ENCODE measurements around the gene SORCS3.

Gene SORCS3

DNA sequence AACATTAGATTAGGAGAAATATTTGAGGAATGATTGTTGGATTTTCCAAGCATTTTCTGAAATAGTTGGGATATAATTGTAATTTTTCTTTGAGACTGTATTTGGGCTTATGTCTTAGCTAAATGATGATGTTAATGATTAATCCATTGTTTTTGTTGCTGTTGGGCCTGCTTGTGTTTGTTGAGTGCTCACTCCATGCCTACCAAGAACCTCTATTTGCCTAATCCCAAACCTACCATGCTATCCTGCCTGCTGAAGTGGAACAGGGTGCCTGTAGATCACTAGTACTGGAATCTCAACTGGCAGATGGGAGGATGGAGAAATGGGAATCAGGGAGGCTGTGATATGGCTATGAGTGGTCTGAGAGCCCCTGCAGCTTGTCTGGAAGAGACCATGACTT lies 565.5 kb downstream of the SORCS3 start:
- DNase-seq (no peak), ATAC-seq (ENCODE audit: insufficient read depth, low read depth) (no peak)
- H4K20me1 ChIP-seq (ENCODE audit: insufficient read depth, low read length): no peaks in the 10 kb centered on the region
- no peak overlapping the region for H3K4me2 ChIP-seq (ENCODE audit: insufficient read depth, low read length)
- no peak overlapping the region for H3K4me3 ChIP-seq (ENCODE audit: low read depth in 1 of 2, low read length in 2 of 2)
- no peaks in the 10 kb centered on the region for H3K36me3 ChIP-seq (ENCODE audit: insufficient read depth, low read length)
- TF ChIP-seq, protein P1, sequence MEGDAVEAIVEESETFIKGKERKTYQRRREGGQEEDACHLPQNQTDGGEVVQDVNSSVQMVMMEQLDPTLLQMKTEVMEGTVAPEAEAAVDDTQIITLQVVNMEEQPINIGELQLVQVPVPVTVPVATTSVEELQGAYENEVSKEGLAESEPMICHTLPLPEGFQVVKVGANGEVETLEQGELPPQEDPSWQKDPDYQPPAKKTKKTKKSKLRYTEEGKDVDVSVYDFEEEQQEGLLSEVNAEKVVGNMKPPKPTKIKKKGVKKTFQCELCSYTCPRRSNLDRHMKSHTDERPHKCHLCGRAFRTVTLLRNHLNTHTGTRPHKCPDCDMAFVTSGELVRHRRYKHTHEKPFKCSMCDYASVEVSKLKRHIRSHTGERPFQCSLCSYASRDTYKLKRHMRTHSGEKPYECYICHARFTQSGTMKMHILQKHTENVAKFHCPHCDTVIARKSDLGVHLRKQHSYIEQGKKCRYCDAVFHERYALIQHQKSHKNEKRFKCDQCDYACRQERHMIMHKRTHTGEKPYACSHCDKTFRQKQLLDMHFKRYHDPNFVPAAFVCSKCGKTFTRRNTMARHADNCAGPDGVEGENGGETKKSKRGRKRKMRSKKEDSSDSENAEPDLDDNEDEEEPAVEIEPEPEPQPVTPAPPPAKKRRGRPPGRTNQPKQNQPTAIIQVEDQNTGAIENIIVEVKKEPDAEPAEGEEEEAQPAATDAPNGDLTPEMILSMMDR (IDR thresholded peaks at IDR 0.05; ENCODE audit: borderline replicate concordance, extremely low read depth, low read length, poor library complexity, severe bottlenecking): no peak
- TF ChIP-seq EZH2 (IDR thresholded peaks at IDR 0.05; ENCODE audit: borderline replicate concordance, low read depth, low read length, severe bottlenecking): no peak
- H3K27ac ChIP-seq (ENCODE audit: low read length): no peak overlapping the region
- no peaks in the 10 kb centered on the region for H3K9me3 ChIP-seq (ENCODE audit: insufficient read depth, low read length, severe bottlenecking)
- no peak overlapping the region for H2AFZ ChIP-seq (ENCODE audit: low read depth, low read length)
- no peaks in the 10 kb centered on the region for H3K27me3 ChIP-seq (ENCODE audit: insufficient read depth, low read length, poor library complexity)
- no peaks in the 10 kb centered on the region for H3K79me2 ChIP-seq (ENCODE audit: insufficient read depth, low read length)
- H3K9ac ChIP-seq (ENCODE audit: low read depth, low read length): no peak overlapping the region
- no peaks in the 10 kb centered on the region for H3K4me1 ChIP-seq (ENCODE audit: insufficient read depth, low read length)

DNA sequence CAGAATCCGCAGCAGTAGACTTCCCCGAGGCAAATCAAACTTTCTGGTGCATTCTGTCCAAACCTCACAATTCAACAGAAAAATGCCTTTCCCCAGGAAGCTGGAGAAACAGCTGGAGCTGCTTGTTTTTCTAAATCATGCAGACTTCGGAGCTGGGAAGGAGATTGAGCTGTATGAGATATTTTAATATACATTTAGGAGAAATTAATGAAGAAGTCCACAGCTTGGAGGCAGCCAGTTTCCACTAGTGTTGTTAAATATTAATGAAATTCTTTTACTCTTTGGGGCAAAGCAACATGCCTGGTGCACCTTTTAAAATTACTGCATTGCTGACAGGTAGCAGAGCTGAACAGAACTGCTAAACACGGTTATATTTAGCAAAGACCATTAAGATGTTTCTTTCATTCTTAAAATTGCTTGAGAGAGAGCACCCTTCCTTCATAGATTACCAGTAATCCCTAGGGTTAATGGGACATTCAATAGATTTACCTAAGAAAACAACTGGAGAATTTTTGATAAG lies 566.4 kb downstream of the SORCS3 start:
- Histone ChIP-seq H3K27me3 (ENCODE audit: insufficient read depth, low read length, poor library complexity) (no peaks in the 10 kb centered on the region), H3K4me1 (ENCODE audit: insufficient read depth, low read length) (no peaks in the 10 kb centered on the region), H3K79me2 (ENCODE audit: insufficient read depth, low read length) (no peaks in the 10 kb centered on the region), H3K4me3 (ENCODE audit: low read depth in 1 of 2, low read length in 2 of 2) (no peak overlapping the region), H3K4me2 (ENCODE audit: insufficient read depth, low read length) (no peak overlapping the region), H4K20me1 (ENCODE audit: insufficient read depth, low read length) (no peaks in the 10 kb centered on the region), H2AFZ (ENCODE audit: low read depth, low read length) (no peak overlapping the region), H3K9me3 (ENCODE audit: insufficient read depth, low read length, severe bottlenecking) (no peaks in the 10 kb centered on the region), H3K9ac (ENCODE audit: low read depth, low read length) (no peak overlapping the region), H3K36me3 (ENCODE audit: insufficient read depth, low read length) (no peaks in the 10 kb centered on the region), H3K27ac (ENCODE audit: low read length) (no peak overlapping the region)
- DNase-seq: no peak
- TF ChIP-seq, protein P1 (IDR thresholded peaks at IDR 0.05; ENCODE audit: borderline replicate concordance, extremely low read depth, low read length, poor library complexity, severe bottlenecking): no peak
- no peak for TF ChIP-seq EZH2 (IDR thresholded peaks at IDR 0.05; ENCODE audit: borderline replicate concordance, low read depth, low read length, severe bottlenecking)
- no peak for ATAC-seq (ENCODE audit: insufficient read depth, low read depth)

DNA sequence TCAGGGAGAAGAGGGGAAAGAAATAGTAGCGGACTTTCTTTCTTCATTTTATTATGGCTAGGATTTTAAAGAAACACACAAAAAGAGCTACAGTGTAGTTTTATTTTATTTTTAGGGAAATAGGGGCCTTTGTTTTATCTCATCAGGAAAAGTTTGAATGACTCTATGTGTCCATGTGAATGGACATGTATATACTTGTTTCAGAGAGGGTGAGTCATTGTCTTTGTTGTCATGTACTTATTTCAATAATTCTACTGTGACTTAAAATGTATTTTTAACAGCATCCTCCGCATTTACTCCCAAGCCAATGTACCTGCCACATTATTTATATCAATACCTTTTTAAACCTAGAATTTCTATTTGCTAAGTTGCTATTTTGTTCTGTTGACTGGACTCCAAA lies 569.5 kb downstream of the SORCS3 start:
- H3K4me3 ChIP-seq (ENCODE audit: low read depth in 1 of 2, low read length in 2 of 2): no peak overlapping the region
- no peak for TF ChIP-seq EZH2 (IDR thresholded peaks at IDR 0.05; ENCODE audit: borderline replicate concordance, low read depth, low read length, severe bottlenecking)
- TF ChIP-seq, protein P1 (IDR thresholded peaks at IDR 0.05; ENCODE audit: borderline replicate concordance, extremely low read depth, low read length, poor library complexity, severe bottlenecking): no peak
- no peaks in the 10 kb centered on the region for H3K9me3 ChIP-seq (ENCODE audit: insufficient read depth, low read length, severe bottlenecking)
- H3K36me3 ChIP-seq (ENCODE audit: insufficient read depth, low read length): no peaks in the 10 kb centered on the region
- ATAC-seq (ENCODE audit: insufficient read depth, low read depth) (no peak), DNase-seq (no peak)
- no peak overlapping the region for H2AFZ ChIP-seq (ENCODE audit: low read depth, low read length)
- H3K9ac ChIP-seq (ENCODE audit: low read depth, low read length): no peak overlapping the region
- H4K20me1 ChIP-seq (ENCODE audit: insufficient read depth, low read length): no peaks in the 10 kb centered on the region
- H3K4me1 ChIP-seq (ENCODE audit: insufficient read depth, low read length): no peaks in the 10 kb centered on the region
- H3K79me2 ChIP-seq (ENCODE audit: insufficient read depth, low read length): no peaks in the 10 kb centered on the region
- H3K4me2 ChIP-seq (ENCODE audit: insufficient read depth, low read length): no peak overlapping the region
- no peak overlapping the region for H3K27ac ChIP-seq (ENCODE audit: low read length)
- H3K27me3 ChIP-seq (ENCODE audit: insufficient read depth, low read length, poor library complexity): no peaks in the 10 kb centered on the region

DNA sequence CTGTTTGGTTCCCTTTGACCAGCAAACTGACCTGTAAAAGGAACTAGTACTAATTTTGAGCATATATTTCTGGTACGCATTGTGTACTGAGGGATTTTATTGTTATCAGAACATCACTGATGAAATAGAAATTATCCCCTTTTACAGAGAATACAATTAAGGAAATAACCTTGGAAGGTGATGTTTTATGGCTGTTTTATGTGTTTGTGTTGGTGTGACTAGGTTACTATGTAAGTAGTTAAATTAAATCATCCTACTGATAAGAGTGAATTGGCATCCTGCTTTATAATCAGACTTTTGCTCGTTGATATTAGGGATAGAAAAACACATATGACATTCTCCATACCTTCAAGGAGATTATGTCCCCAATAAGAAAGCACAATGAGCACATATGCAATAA lies 596.6 kb downstream of the SORCS3 start:
- ATAC-seq (ENCODE audit: insufficient read depth, low read depth) (no peak), DNase-seq (no peak)
- H3K27me3 ChIP-seq (ENCODE audit: insufficient read depth, low read length, poor library complexity): no peaks in the 10 kb centered on the region

More for the DNA sequence above, 596.6 kb downstream of the SORCS3 start:
- no peak overlapping the region for H3K27ac ChIP-seq (ENCODE audit: low read length)
- H3K9ac ChIP-seq (ENCODE audit: low read depth, low read length): no peak overlapping the region
- TF ChIP-seq, protein P1 (IDR thresholded peaks at IDR 0.05; ENCODE audit: borderline replicate concordance, extremely low read depth, low read length, poor library complexity, severe bottlenecking): no peak
- no peak for TF ChIP-seq EZH2 (IDR thresholded peaks at IDR 0.05; ENCODE audit: borderline replicate concordance, low read depth, low read length, severe bottlenecking)
- H2AFZ ChIP-seq (ENCODE audit: low read depth, low read length): no peak overlapping the region
- H3K4me3 ChIP-seq (ENCODE audit: low read depth in 1 of 2, low read length in 2 of 2): no peak overlapping the region
- no peaks in the 10 kb centered on the region for H3K36me3 ChIP-seq (ENCODE audit: insufficient read depth, low read length)
- H3K4me1 ChIP-seq (ENCODE audit: insufficient read depth, low read length): no peaks in the 10 kb centered on the region
- H3K9me3 ChIP-seq (ENCODE audit: insufficient read depth, low read length, severe bottlenecking): no peaks in the 10 kb centered on the region
- no peak overlapping the region for H3K4me2 ChIP-seq (ENCODE audit: insufficient read depth, low read length)
- no peaks in the 10 kb centered on the region for H3K79me2 ChIP-seq (ENCODE audit: insufficient read depth, low read length)
- H4K20me1 ChIP-seq (ENCODE audit: insufficient read depth, low read length): no peaks in the 10 kb centered on the region
